IMR-90 (cell line): Measurements from ENCODE around the gene COA6. TPM values are rescaled to one million over a fixed set of nuclear protein-coding genes. Genes with fewer than 3 reads are reported as not detected.

Experiments
- ATAC-seq: fragments of 200-7000 bp; cut with Tn5 transposase; 2 replicates; pipeline ENCODE4 v1.9.1; 2020; ENCODE audit warnings: low read depth, mild to moderate bottlenecking, moderate library complexity
- BruUV-seq: library from RNA; stranded (reverse); fragments of 400-500 nt; replicated peaks from 2 replicates; lab custom pipeline; 2021; lab: Mats Ljungman, UMichigan
- CTCF ChIA-PET: fragments of 300-600 bp; formaldehyde crosslinking; extraction: SDS; loops from one replicate; lab custom pipeline; 2021; ENCODE audit warnings: antibody characterized with exemption; lab: Yijun Ruan, JAX
- POLR2A ChIA-PET: fragments of 300-600 bp; sonication (Branson Sonifier 250); formaldehyde crosslinking; loops from one replicate; lab custom pipeline; 2022; ENCODE audit warnings: antibody characterized with exemption; ENCODE audit not compliant: unreplicated experiment; lab: Charles Lee
- DNase-seq: peaks from one replicate; pipeline ENCODE4 v3.0.0; 2013
- H2AFZ ChIP-seq: replicated peaks from 2 replicates; pipeline ENCODE3; 2013; ENCODE audit warnings: low read length, mild to moderate bottlenecking; ENCODE audit not compliant: poor library complexity
- H2AK5ac ChIP-seq: 2 replicates; pipeline ENCODE4 v1.6.1; 2013; ENCODE audit warnings: low read depth, low read length, inconsistent platforms
- H2AK9ac ChIP-seq: replicated peaks from 2 replicates; pipeline ENCODE3; 2013; ENCODE audit warnings: mild to moderate bottlenecking, low read depth, low read length, moderate library complexity; ENCODE audit not compliant: poor library complexity
- H2BK120ac ChIP-seq: 2 replicates; pipeline ENCODE4 v1.6.1; 2013; ENCODE audit warnings: low read depth, low read length, inconsistent platforms
- H2BK15ac ChIP-seq: 3 replicates; pipeline ENCODE4 v1.6.1; 2013; ENCODE audit warnings: low read depth, low read length, inconsistent platforms
- H2BK20ac ChIP-seq: 2 replicates; pipeline ENCODE4 v1.6.1; 2013; ENCODE audit warnings: low read depth, mild to moderate bottlenecking, inconsistent platforms, low read length, moderate library complexity
- H2BK5ac ChIP-seq: 2 replicates; pipeline ENCODE4 v1.6.1; 2013; ENCODE audit warnings: mild to moderate bottlenecking, low read depth, low read length, inconsistent platforms; ENCODE audit not compliant: poor library complexity, severe bottlenecking
- H3K14ac ChIP-seq: replicated peaks from 2 replicates; pipeline ENCODE4 v1.6.1; 2013; ENCODE audit warnings: low read depth, low read length, inconsistent platforms
- H3K18ac ChIP-seq: 2 replicates; pipeline ENCODE4 v1.6.1; 2013; ENCODE audit warnings: low read depth, low read length, control low read depth
- H3K23ac ChIP-seq: 2 replicates; pipeline ENCODE4 v1.6.1; 2013; ENCODE audit warnings: low read depth, low read length, inconsistent platforms
- H3K27ac ChIP-seq: 2 replicates; pipeline ENCODE4 v1.5.1; 2013; ENCODE audit warnings: mild to moderate bottlenecking, control low read depth, low read length; ENCODE audit not compliant: insufficient read depth
- H3K27me3 ChIP-seq: 2 replicates; pipeline ENCODE4 v1.6.1; 2013; ENCODE audit warnings: low read length; ENCODE audit not compliant: control insufficient read depth, insufficient read depth
- H3K36me3 ChIP-seq: 2 replicates; pipeline ENCODE4 v1.6.1; 2013; ENCODE audit warnings: low read length, mixed read lengths; ENCODE audit not compliant: control insufficient read depth, insufficient read depth
- H3K4ac ChIP-seq: 2 replicates; pipeline ENCODE4 v1.6.1; 2013; ENCODE audit warnings: low read depth, low read length, inconsistent platforms
- H3K4me1 ChIP-seq: 2 replicates; pipeline ENCODE4 v1.6.1; 2013; ENCODE audit warnings: low read length, mixed read lengths; ENCODE audit not compliant: control insufficient read depth, insufficient read depth
- H3K4me2 ChIP-seq: 2 replicates; pipeline ENCODE4 v1.6.1; 2013; ENCODE audit warnings: low read depth, mild to moderate bottlenecking, control low read depth, low read length, moderate library complexity
- H3K4me3 ChIP-seq: 2 replicates; pipeline ENCODE4 v1.5.1; 2013; ENCODE audit warnings: low read depth, mild to moderate bottlenecking, control low read depth, low read length, moderate library complexity; ENCODE audit not compliant: insufficient read depth
- H3K56ac ChIP-seq: 2 replicates; pipeline ENCODE4 v1.6.1; 2013; ENCODE audit warnings: low read length, inconsistent platforms; ENCODE audit not compliant: insufficient read depth; ENCODE audit errors: extremely low read depth
- H3K79me1 ChIP-seq, 2 experiments: 2 replicates each; pipeline ENCODE4 v1.6.1; 2013; ENCODE audit warnings: low read length in 2 of 2, inconsistent platforms in 1 of 2, low read depth in 1 of 2
- H3K9ac ChIP-seq: 2 replicates; pipeline ENCODE4 v1.6.1; 2013; ENCODE audit warnings: low read depth, low read length, control low read depth
- H3K9me1 ChIP-seq: 2 replicates; pipeline ENCODE4 v1.6.1; 2013; ENCODE audit warnings: low read length, inconsistent platforms; ENCODE audit not compliant: insufficient read depth
- H3K9me3 ChIP-seq: 2 replicates; pipeline ENCODE4 v1.6.1; 2013; ENCODE audit warnings: low read length; ENCODE audit not compliant: control insufficient read depth, insufficient read depth
- H4K20me1 ChIP-seq: 2 replicates; pipeline ENCODE4 v1.6.1; 2013; ENCODE audit warnings: low read length, inconsistent platforms; ENCODE audit not compliant: insufficient read depth
- H4K5ac ChIP-seq: 2 replicates; pipeline ENCODE4 v1.6.1; 2013; ENCODE audit warnings: mild to moderate bottlenecking, low read depth, low read length, control low read depth
- H4K8ac ChIP-seq, 2 experiments: 2 replicates each; pipeline ENCODE4 v1.6.1; 2013; ENCODE audit warnings: low read depth in 2 of 2, low read length in 2 of 2, control low read depth in 1 of 2, inconsistent platforms in 1 of 2
- H4K91ac ChIP-seq: 2 replicates; pipeline ENCODE4 v1.6.1; 2013; ENCODE audit warnings: low read depth, low read length, inconsistent platforms; ENCODE audit not compliant: insufficient read depth
- FOS ChIP-seq: fragments of 150-350 bp; IDR thresholded peaks from 2 replicates; pipeline ENCODE4 v1.6.1; 2016; ENCODE audit warnings: low read depth, low read length
- MAFK ChIP-seq: IDR thresholded peaks from 2 replicates; pipeline ENCODE4 v1.6.1; 2012; ENCODE audit warnings: low read depth, low read length, improper control_type of control experiment
- NFE2L2 ChIP-seq: fragments of 150-350 bp; IDR thresholded peaks from 2 replicates; pipeline ENCODE4 v1.6.1; 2016; ENCODE audit warnings: low read depth, mild to moderate bottlenecking, low read length
- RAD21 ChIP-seq: IDR thresholded peaks from 2 replicates; pipeline ENCODE4 v1.6.1; 2012; ENCODE audit warnings: low read length, improper control_type of control experiment
- WGBS, 2 experiments: methylation state at CpG; one replicate each; pipeline versions ENCODE4 v1.1.5 to v1.1.7; 2013; ENCODE audit warnings: missing lambda C conversion rate in 2 of 2; ENCODE audit not compliant: insufficient read length in 1 of 2; ENCODE audit errors: extremely low coverage in 2 of 2; 5-methylcytosine and 5-hydroxymethylcytosine counted together
- dilution Hi-C: fragments of 300-500 bp; cut with HindIII; formaldehyde crosslinking; loops from one replicate; pipeline ENCODE4 v1.14.3; 2018; ENCODE audit warnings: low sequenced_read_pairs; ENCODE audit not compliant: unreplicated experiment
- in situ Hi-C: fragments of 300-500 bp; cut with MboI; formaldehyde crosslinking; loops from 3 replicates; pipeline ENCODE4 v1.14.3; 2019; ENCODE audit warnings: low sequenced_read_pairs, inconsistent platforms, mixed read lengths
- intact Hi-C: fragments of 100-400 bp; cut with micrococcal nuclease; formaldehyde crosslinking; loops from 2 replicates; pipeline ENCODE4 v1.10.0; 2022
- polyA plus RNA-seq, 3 experiments: library from polyadenylated mRNA; depleted of rRNA; stranded (reverse); fragments of >200 nt; gene quantifications; 2 replicates each; pipeline ENCODE4 v1.2.3, GENCODE V29; 2012; ENCODE audit warnings: low replicate concordance in 1 of 3
- total RNA-seq: library from RNA; depleted of rRNA; stranded (reverse); fragments of >200 nt; gene quantifications from 2 replicates; pipeline ENCODE4 v1.2.3, GENCODE V29; 2012; rRNA removed

COA6 gene
- total and polyA plus RNA-seq, 2 of the 4 experiments (the other 2 are of a cell fraction): 6.8 to 14.3 TPM

DNA sequence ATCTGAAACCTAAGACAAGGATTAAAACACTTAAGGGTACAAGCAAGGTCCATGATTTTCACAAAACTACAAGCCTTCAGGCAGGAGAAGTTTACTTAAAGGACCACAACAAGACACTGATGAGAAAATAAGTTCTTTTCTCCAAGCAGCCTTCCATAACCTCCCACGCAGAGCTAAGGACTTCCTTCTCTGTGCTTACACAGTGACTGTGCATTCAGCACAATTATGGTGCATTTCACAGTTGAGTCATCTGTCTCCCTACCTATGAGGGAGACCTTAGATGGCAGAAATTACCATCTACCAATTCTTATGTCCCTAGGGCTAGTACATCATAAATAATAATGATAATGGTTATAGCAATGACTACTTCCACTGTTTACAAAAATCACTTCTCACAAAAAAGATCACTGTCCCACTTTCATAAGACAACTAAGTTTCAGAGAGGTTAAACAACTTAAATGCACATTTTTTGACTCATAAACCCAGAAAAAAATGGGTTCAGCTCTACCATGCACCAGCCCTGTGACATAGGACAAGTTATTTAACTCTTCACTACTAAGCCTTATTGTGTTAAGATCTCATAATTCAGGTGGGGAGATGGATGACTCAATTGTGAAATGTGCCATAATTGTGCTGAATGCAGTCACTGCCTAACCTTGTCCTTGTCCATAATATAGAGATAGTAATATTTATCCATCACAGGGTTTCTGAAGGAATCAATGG is 60.5 kb downstream of the COA6 start:
- H2AFZ ChIP-seq: no peak overlapping the region
- no peak overlapping the region for H2BK120ac ChIP-seq
- no peaks in the 10 kb centered on the region for H3K27me3 ChIP-seq
- no peak overlapping the region for H4K91ac ChIP-seq
- ChIA-PET POLR2A (no interaction called here), CTCF (no interaction called here)
- no peak overlapping the region for H3K14ac ChIP-seq
- no TSS peak for BruUV-seq
- no peak overlapping the region for H3K4me3 ChIP-seq
- peaks cover 4% of the 10 kb centered on the region; the same call in 1 of the 2 replicates for H3K9me1 ChIP-seq
- in situ Hi-C loops: no loop called here
- H3K79me1 ChIP-seq: no peaks in the 10 kb centered on the region; a peak in 1 of 4 replicates
- no peak overlapping the region for H2AK9ac ChIP-seq
- no peak overlapping the region for H3K56ac ChIP-seq
- no peak overlapping the region for H3K18ac ChIP-seq
- ATAC-seq: peak; percentile 77
- no peak overlapping the region for H3K27ac ChIP-seq
- no peak overlapping the region for H3K4ac ChIP-seq
- H3K4me1 ChIP-seq: no peaks in the 10 kb centered on the region
- no peak overlapping the region for H4K8ac ChIP-seq
- no peaks in the 10 kb centered on the region for H3K9me3 ChIP-seq
- no peak overlapping the region for H2BK20ac ChIP-seq
- intact Hi-C loops: no loop called here
- TF ChIP-seq RAD21 (no peak), FOS (no peak), MAFK (peak; percentile 68), NFE2L2 (peak; percentile 78)
- H3K36me3 ChIP-seq: peaks cover 7% of the 10 kb centered on the region
- H3K23ac ChIP-seq: no peak overlapping the region
- no peak overlapping the region for H2AK5ac ChIP-seq
- DNase-seq: peak; percentile 81
- H4K20me1 ChIP-seq: no peaks in the 10 kb centered on the region
- H3K4me2 ChIP-seq: no peak overlapping the region
- no peak overlapping the region for H4K5ac ChIP-seq
- H2BK15ac ChIP-seq: no peak overlapping the region
- no peak overlapping the region for H3K9ac ChIP-seq
- dilution Hi-C loops: no loop called here
- no peak overlapping the region for H2BK5ac ChIP-seq
- no CpG with 5 or more reads among the region's 1 CpG for WGBS, 2 experiments

Other genes with a start within 250 kb of the COA6 start
- 10.6 and 12.8 TPM in 2 replicates for gene TARBP1, start 105.7 kb downstream of the COA6 start, total RNA-seq
- gene TARBP1, start 105.7 kb downstream of the COA6 start, polyA plus RNA-seq (2012; rRNA removed): 16.0 and 17.7 TPM in 2 replicates
- 37.2 and 47.0 TPM in 2 replicates for gene IRF2BP2, start 236.7 kb downstream of the COA6 start, total RNA-seq
- 56.5 and 66.6 TPM in 2 replicates for gene IRF2BP2, start 236.7 kb downstream of the COA6 start, polyA plus RNA-seq (2012; rRNA removed)